Measurements from ENCODE around the gene SLC45A1.

- TF ChIP-seq CTCF (conservative IDR thresholded peaks at IDR 0.05; ENCODE audit: low read length) (no peak), EZH2phosphoT487 (IDR thresholded peaks at IDR 0.05; ENCODE audit: borderline replicate concordance) (no peak)
Observed at GRCh38 chr1:8335246-8335645, 17.3 kb downstream of the SLC45A1 start.

All from Loucy (cell line).